Cardiac fibroblast (primary cell): ENCODE data around the gene PPP1CB.
"Not testable (repeated sequence)": the region's sequence is repeated elsewhere in the genome, so short reads cannot be mapped to it uniquely, and the experiment has no call there.

Source experiments
- DNase-seq, 2 donors: peaks; one replicate each; pipeline versions ENCODE4 v3.0.0 to v3.0.0-alpha.2; 2010; ENCODE audit warnings: low read depth in 2 of 2
- H3K4me3 ChIP-seq, 2 donors: replicated peaks in 1 of 2; 1 replicate in 1 of 2; 2 replicates in 1 of 2; pipeline ENCODE4 v1.5.1; 2011; ENCODE audit warnings: low read depth in 2 of 2, low read length in 2 of 2, mild to moderate bottlenecking in 2 of 2, moderate library complexity in 1 of 2
- CTCF ChIP-seq: IDR thresholded peaks from one replicate; pipeline ENCODE4 v1.5.1; 2011; ENCODE audit warnings: low read depth, mild to moderate bottlenecking, low read length, inconsistent platforms

The PPP1CB gene

GRCh38 chr2:28737655-28738054 lies 14.0 kb upstream of the PPP1CB start:
- TF ChIP-seq CTCF, result no peak
- no peak overlapping the region for H3K4me3 ChIP-seq
- no peak for DNase-seq

GRCh38 chr2:28742619-28743018 lies 9.0 kb upstream of the PPP1CB start:
- H3K4me3 ChIP-seq, DNase-seq: not testable (repeated sequence)

- no peak overlapping the region for H3K4me3 ChIP-seq
- no peak for TF ChIP-seq CTCF
- no peak for DNase-seq
These were observed 6.4 kb upstream of the PPP1CB start for GRCh38 chr2:28745225-28745624.

- no peak for TF ChIP-seq CTCF
- DNase-seq, result no peak
- no peak overlapping the region for H3K4me3 ChIP-seq
These were observed 5.8 kb upstream of the PPP1CB start for GRCh38 chr2:28745876-28746275.

GRCh38 chr2:28746429-28747111 lies 5.1 kb upstream of the PPP1CB start:
- no peak overlapping the region for H3K4me3 ChIP-seq
- TF ChIP-seq CTCF, result no peak
- DNase-seq, result no peak

- no peak overlapping the region for H3K4me3 ChIP-seq
- no peak for TF ChIP-seq CTCF
- DNase-seq, result no peak
These were observed 3.9 kb upstream of the PPP1CB start for GRCh38 chr2:28747714-28748113.

GRCh38 chr2:28748176-28748575 lies 3.5 kb upstream of the PPP1CB start:
- no peak for DNase-seq
- H3K4me3 ChIP-seq, result no peak overlapping the region
- no peak for TF ChIP-seq CTCF
